Liver (tissue), 10 donors: ENCODE measurements around the gene ROBO2. TPM values are rescaled to one million over a fixed set of nuclear protein-coding genes. Genes with fewer than 3 reads are reported as not detected.

Experiments used
- DNase-seq: peaks from one replicate; pipeline ENCODE4 v3.0.0-alpha.2; 2017; ENCODE audit warnings: low spot score
- H3K27ac ChIP-seq, 2 donors: one replicate each; pipeline ENCODE4 v1.7.0; 2013; ENCODE audit warnings: inconsistent platforms in 2 of 2, low read length in 2 of 2, control low read depth in 1 of 2, low read depth in 1 of 2, mild to moderate bottlenecking in 1 of 2
- H3K27me3 ChIP-seq, 4 donors: one replicate each; pipeline versions ENCODE4 v1.6.1 to v1.7.0; 2013; ENCODE audit warnings: low read length in 3 of 4, inconsistent platforms in 1 of 4, mild to moderate bottlenecking in 1 of 4, moderate library complexity in 1 of 4; ENCODE audit not compliant: control insufficient read depth in 4 of 4, insufficient read depth in 4 of 4
- H3K36me3 ChIP-seq, 4 donors: one replicate each; pipeline versions ENCODE4 v1.6.1 to v1.7.0; 2013; ENCODE audit warnings: low read length in 3 of 4, mild to moderate bottlenecking in 3 of 4, low read depth in 1 of 4, moderate library complexity in 1 of 4; ENCODE audit not compliant: control insufficient read depth in 4 of 4, insufficient read depth in 3 of 4
- H3K4me1 ChIP-seq, 4 donors: one replicate each; pipeline versions ENCODE4 v1.6.1 to v1.7.0; 2013; ENCODE audit warnings: low read length in 3 of 4, mild to moderate bottlenecking in 3 of 4, moderate library complexity in 1 of 4; ENCODE audit not compliant: control insufficient read depth in 4 of 4, insufficient read depth in 4 of 4
- H3K4me3 ChIP-seq, 3 donors: one replicate each; pipeline versions ENCODE4 v1.6.1 to v1.7.0; 2013; ENCODE audit warnings: low read length in 3 of 3, control low read depth in 1 of 3, low read depth in 1 of 3, mild to moderate bottlenecking in 1 of 3
- H3K9ac ChIP-seq, 2 donors: one replicate each; pipeline ENCODE4 v1.7.0; 2013; ENCODE audit warnings: low read length in 2 of 2, mild to moderate bottlenecking in 2 of 2, moderate library complexity in 2 of 2, control low read depth in 1 of 2, low read depth in 1 of 2
- H3K9me3 ChIP-seq, 4 donors: one replicate each; pipeline versions ENCODE4 v1.6.1 to v1.7.0; 2013; ENCODE audit warnings: low read length in 3 of 4; ENCODE audit not compliant: control insufficient read depth in 4 of 4
- EGR1 ChIP-seq, 2 donors: IDR thresholded peaks; 2 replicates each; pipeline ENCODE4 v1.6.1; 2016 to 2018; ENCODE audit warnings: antibody characterized with exemption in 2 of 2, low read depth in 2 of 2
- FOXA1 ChIP-seq: IDR thresholded peaks from 2 replicates; pipeline ENCODE4 v1.6.1; 2016; ENCODE audit warnings: antibody characterized with exemption
- FOXA2 ChIP-seq: IDR thresholded peaks from 2 replicates; pipeline ENCODE4 v1.6.1; 2016; ENCODE audit warnings: antibody characterized with exemption
- GABPA ChIP-seq, 2 donors: IDR thresholded peaks in 1 of 2; conservative IDR thresholded peaks in 1 of 2; 2 replicates each; pipeline ENCODE4 v1.6.1; 2016; ENCODE audit warnings: antibody characterized with exemption in 2 of 2, mild to moderate bottlenecking in 1 of 2, moderate library complexity in 1 of 2
- HNF4G ChIP-seq: IDR thresholded peaks from 2 replicates; pipeline ENCODE4 v1.6.1; 2016; ENCODE audit warnings: antibody characterized with exemption
- JUND ChIP-seq, 2 donors: IDR thresholded peaks; 2 replicates each; pipeline ENCODE4 v1.6.1; 2016; ENCODE audit warnings: antibody characterized with exemption in 2 of 2
- MAX ChIP-seq: IDR thresholded peaks from 2 replicates; pipeline ENCODE4 v1.6.1; 2016; ENCODE audit warnings: antibody characterized with exemption
- NR2F2 ChIP-seq: IDR thresholded peaks from 2 replicates; pipeline ENCODE4 v1.6.1; 2016; ENCODE audit warnings: antibody characterized with exemption
- REST ChIP-seq: IDR thresholded peaks from 2 replicates; pipeline ENCODE4 v1.6.1; 2016; ENCODE audit warnings: antibody characterized with exemption, mild to moderate bottlenecking
- SP1 ChIP-seq: IDR thresholded peaks from 2 replicates; pipeline ENCODE4 v1.6.1; 2018; ENCODE audit warnings: antibody characterized with exemption, mild to moderate bottlenecking
- WGBS: extraction: QIAGEN DNeasy Blood & Tissue Kit; methylation state at CpG from one replicate; pipeline ENCODE4 v1.1.7; 2013; 5-methylcytosine and 5-hydroxymethylcytosine counted together
- polyA plus RNA-seq, 2 donors: library from polyadenylated mRNA; stranded (reverse) in 1 of 2; unstranded in 1 of 2; fragments of 200-250 nt in 1 of 2; fragments of >200 nt in 1 of 2; fragmentation: Nextera tagmentation in 1 of 2; extraction: Ambion mirVana in 1 of 2; gene quantifications; one replicate each; pipeline versions ENCODE4 v1.2.1 to v1.2.3, GENCODE V29; 2013 to 2015
- small RNA-seq: library from RNA; depleted of rRNA; stranded (forward); fragments of <200 nt; gene quantifications from one replicate; pipeline ENCODE3, GENCODE V24; 2014
- total RNA-seq, 2 donors: library from RNA; depleted of rRNA; stranded (reverse); fragments of >200 nt; gene quantifications; one replicate each; pipeline ENCODE4 v1.2.3, GENCODE V29; 2014
- TF ChIP-seq, protein P1 (sequence below): IDR thresholded peaks from 2 replicates; pipeline ENCODE4 v1.6.1; 2016; ENCODE audit warnings: antibody characterized with exemption
- donor health status: healthy.
- donor health status: healthy.
- donor health status: healthy.
- donor health status: healthy.
- donor health status: healthy.

ROBO2 gene
- total and polyA plus RNA-seq, 4 donors: 0.22 to 19.4 (median 1.1) TPM

DNA sequence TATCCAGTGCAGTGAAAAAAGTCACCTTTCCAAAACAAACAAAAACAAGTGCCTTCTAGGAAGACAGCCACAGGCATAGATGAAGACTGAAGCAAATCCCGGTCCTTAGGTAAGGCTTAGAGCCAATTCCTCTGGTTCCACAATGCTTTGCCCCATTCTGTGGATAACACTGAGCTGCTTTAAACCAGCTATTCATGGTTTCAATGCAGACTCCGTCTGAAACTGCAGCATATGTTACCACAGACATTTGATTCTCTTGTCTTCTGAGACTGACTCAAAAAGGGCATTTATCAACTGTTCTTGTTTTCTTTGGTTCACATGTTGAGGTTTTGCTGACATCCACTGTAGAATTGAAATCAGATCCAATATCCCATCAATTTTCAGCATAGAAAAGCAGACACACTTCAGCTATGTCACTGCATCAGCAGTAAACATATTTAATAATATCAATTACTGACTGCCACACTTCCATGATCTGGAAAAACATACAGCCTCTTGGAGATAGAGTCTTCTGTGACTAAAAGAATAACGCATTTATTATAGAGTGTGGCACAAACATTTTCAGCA lies 659.3 kb downstream of the ROBO2 start:
- Histone ChIP-seq H3K36me3 (no peaks in the 10 kb centered on the region), H3K27me3 (no peaks in the 10 kb centered on the region), H3K9ac (no peak overlapping the region), H3K4me1 (no peaks in the 10 kb centered on the region), H3K9me3 (peaks cover 0 to 2% (median 0%) of the 10 kb centered on the region in 4 donors), H3K27ac (no peak overlapping the region), H3K4me3 (no peak overlapping the region)
- DNase-seq: no peak
- TF ChIP-seq, protein P1, sequence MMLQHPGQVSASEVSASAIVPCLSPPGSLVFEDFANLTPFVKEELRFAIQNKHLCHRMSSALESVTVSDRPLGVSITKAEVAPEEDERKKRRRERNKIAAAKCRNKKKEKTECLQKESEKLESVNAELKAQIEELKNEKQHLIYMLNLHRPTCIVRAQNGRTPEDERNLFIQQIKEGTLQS: no peak
- TF ChIP-seq FOXA1 (no peak), GABPA (IDR thresholded peaks at IDR 0.05 in 1 of 2, conservative IDR thresholded peaks at IDR 0.05 in 1 of 2) (no peak), JUND (IDR thresholded peaks at IDR 0.05) (no peak), NR2F2 (no peak), FOXA2 (no peak), SP1 (no peak), HNF4G (no peak), EGR1 (IDR thresholded peaks at IDR 0.05; ENCODE audit: low read depth in 2 of 2) (no peak), MAX (no peak), REST (no peak)
- WGBS: 72% methylated on average over 3 of the region's 3 CpGs

Small RNAs within 50 kb of the gene (small RNA-seq; reads per million reads assigned to genes)
- gene RNU6-386P: not detected
